ENCODE results near the gene PDE2A. TPM values are rescaled to one million over a fixed set of nuclear protein-coding genes. Genes with fewer than 3 reads are reported as not detected.

The PDE2A gene
- total RNA-seq, 1 experiment from 2014 or later, result 3.7 TPM

- no peak for TF ChIP-seq ZNF532 (CRISPR knock-in tag; IDR thresholded peaks at IDR 0.05; ENCODE audit: borderline replicate concordance)
- TF ChIP-seq ZNF317 (CRISPR knock-in tag; IDR thresholded peaks at IDR 0.05; ENCODE audit: borderline replicate concordance, low read depth), result no peak
- no peak for TF ChIP-seq SMAD4 (CRISPR knock-in tag; IDR thresholded peaks at IDR 0.05)
- no peak for TF ChIP-seq CBFB (CRISPR knock-in tag; IDR thresholded peaks at IDR 0.05; ENCODE audit: low read depth)
- TF ChIP-seq MXD4 (CRISPR knock-in tag; IDR thresholded peaks at IDR 0.05; ENCODE audit: borderline replicate concordance), result no peak
- TF ChIP-seq ZNF138 (CRISPR knock-in tag; conservative IDR thresholded peaks at IDR 0.05), result no peak
- no peak for TF ChIP-seq IRF2 (CRISPR knock-in tag; IDR thresholded peaks at IDR 0.05; ENCODE audit: borderline replicate concordance, low read depth)
- no peak for TF ChIP-seq NFE2L1 (CRISPR knock-in tag; IDR thresholded peaks at IDR 0.05)
- TF ChIP-seq, protein P1, sequence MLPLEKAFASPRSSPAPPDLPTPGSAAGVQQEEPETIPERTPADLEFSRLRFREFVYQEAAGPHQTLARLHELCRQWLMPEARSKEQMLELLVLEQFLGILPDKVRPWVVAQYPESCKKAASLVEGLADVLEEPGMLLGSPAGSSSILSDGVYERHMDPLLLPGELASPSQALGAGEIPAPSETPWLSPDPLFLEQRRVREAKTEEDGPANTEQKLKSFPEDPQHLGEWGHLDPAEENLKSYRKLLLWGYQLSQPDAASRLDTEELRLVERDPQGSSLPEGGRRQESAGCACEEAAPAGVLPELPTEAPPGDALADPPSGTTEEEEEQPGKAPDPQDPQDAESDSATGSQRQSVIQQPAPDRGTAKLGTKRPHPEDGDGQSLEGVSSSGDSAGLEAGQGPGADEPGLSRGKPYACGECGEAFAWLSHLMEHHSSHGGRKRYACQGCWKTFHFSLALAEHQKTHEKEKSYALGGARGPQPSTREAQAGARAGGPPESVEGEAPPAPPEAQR (CRISPR knock-in tag; IDR thresholded peaks at IDR 0.05), result no peak
- TF ChIP-seq ZNF263 (CRISPR knock-in tag; IDR thresholded peaks at IDR 0.05; ENCODE audit: low read depth), result no peak
- TF ChIP-seq RELA (CRISPR knock-in tag; IDR thresholded peaks at IDR 0.05; ENCODE audit: borderline replicate concordance), result no peak
These were observed 18.4 kb upstream of the PDE2A start (continued) for GRCh38 chr11:72692498-72693237.

DNA sequence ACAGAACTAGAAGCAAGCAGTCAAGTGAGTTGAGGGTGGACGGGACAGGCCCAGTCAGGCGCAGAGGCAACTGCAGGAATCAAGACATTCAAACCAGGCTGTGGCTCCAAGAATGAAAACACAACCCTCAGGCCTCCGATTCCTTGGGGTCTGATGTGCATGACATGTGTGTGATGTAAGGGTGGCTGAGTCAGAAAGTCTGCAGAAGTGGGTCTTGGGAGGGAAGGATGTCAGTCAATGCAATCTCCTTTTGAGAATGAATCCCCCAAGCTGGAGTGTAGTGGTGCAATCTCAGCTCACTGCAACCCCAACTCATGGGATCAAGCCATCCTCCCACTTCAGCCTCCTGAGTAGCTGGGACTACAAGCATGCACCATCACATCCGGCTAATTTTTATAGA lies 15.9 kb upstream of the PDE2A start:
- Mint-ChIP-seq H3K27me3 (ENCODE audit: low read depth) (no peaks in the 10 kb centered on the region), H3K4me1 (no peaks in the 10 kb centered on the region), H3K4me3 (no peak overlapping the region), H3K36me3 (peaks cover 18% of the 10 kb centered on the region), H3K9me3 (no peaks in the 10 kb centered on the region), H3K27ac (no peak overlapping the region)
- CTCF ChIA-PET, result no interaction called here
- ATAC-seq (no peak), DNase-seq (ENCODE audit: low spot score) (no peak)
- POLR2A ChIA-PET, result no interaction called here
- TF ChIP-seq STAT6 (CRISPR knock-in tag; conservative IDR thresholded peaks at IDR 0.05; ENCODE audit: low read depth), result no peak
- TF ChIP-seq ESRRA (CRISPR knock-in tag; IDR thresholded peaks at IDR 0.05; ENCODE audit: borderline replicate concordance), result no peak
- no peak for TF ChIP-seq FOXP1 (CRISPR knock-in tag; IDR thresholded peaks at IDR 0.05; ENCODE audit: borderline replicate concordance)
- no peak for TF ChIP-seq ZNF219 (CRISPR knock-in tag; IDR thresholded peaks at IDR 0.05; ENCODE audit: borderline replicate concordance)
- TF ChIP-seq ZBTB21 (CRISPR knock-in tag; IDR thresholded peaks at IDR 0.05; ENCODE audit: borderline replicate concordance), result no peak
- no peak for TF ChIP-seq NR1H2 (CRISPR knock-in tag; IDR thresholded peaks at IDR 0.05)
- TF ChIP-seq ATF3 (CRISPR knock-in tag; conservative IDR thresholded peaks at IDR 0.05), result no peak
- TF ChIP-seq FOXK1 (CRISPR knock-in tag; IDR thresholded peaks at IDR 0.05), result no peak
- TF ChIP-seq TEAD1 (CRISPR knock-in tag; IDR thresholded peaks at IDR 0.05), result no peak
- TF ChIP-seq PREB (CRISPR knock-in tag; IDR thresholded peaks at IDR 0.05; ENCODE audit: borderline replicate concordance), result no peak
- TF ChIP-seq EMX1 (CRISPR knock-in tag; IDR thresholded peaks at IDR 0.05), result no peak
- TF ChIP-seq ZNF532 (CRISPR knock-in tag; IDR thresholded peaks at IDR 0.05; ENCODE audit: borderline replicate concordance), result no peak

Data from WTC11 (cell line).